HL-60/S4 (cell line): ENCODE data around the gene GCA.

Experiments
- in situ Hi-C: fragments of 300-500 bp; cut with MboI; formaldehyde crosslinking; loops from 2 replicates; pipeline ENCODE4 v1.14.3; 2022; ENCODE audit warnings: low sequenced_read_pairs

The GCA gene

GRCh38 chr2:162327806-162328205 is 16.1 kb upstream of the GCA start:
- in situ Hi-C loops, result no loop called here

GRCh38 chr2:162328424-162329157 is 15.3 kb upstream of the GCA start:
- in situ Hi-C loops, result no loop called here

DNA sequence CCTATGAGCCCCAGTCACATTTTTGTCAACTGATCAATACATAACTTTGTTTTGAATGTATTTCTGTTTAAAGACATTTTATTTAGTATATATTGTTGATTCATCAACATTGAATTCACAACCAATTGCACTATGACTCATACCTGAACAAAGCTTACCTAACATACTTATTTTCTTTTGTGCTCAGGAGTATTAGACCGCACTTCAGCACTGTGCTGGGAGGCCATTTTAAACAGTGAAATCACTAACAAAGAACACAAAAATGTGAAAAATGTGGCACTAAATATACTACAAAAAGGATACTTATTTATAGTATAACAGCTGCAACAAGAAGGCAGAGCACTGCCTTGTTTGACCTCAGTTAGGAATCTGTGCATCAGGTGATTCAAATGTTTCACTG is 13.1 kb upstream of the GCA start:
- in situ Hi-C loops, result no loop called here

GRCh38 chr2:162333968-162334367 is 10.0 kb upstream of the GCA start:
- in situ Hi-C loops, result no loop called here

GRCh38 chr2:162337868-162338267 is 6.1 kb upstream of the GCA start:
- in situ Hi-C loops, result no loop called here

- in situ Hi-C loops, result no loop called here
Observed at GRCh38 chr2:162340822-162341221, 3.1 kb upstream of the GCA start.

- in situ Hi-C loops, result no loop called here
Observed at GRCh38 chr2:162342321-162342720, 1.6 kb upstream of the GCA start.

DNA sequence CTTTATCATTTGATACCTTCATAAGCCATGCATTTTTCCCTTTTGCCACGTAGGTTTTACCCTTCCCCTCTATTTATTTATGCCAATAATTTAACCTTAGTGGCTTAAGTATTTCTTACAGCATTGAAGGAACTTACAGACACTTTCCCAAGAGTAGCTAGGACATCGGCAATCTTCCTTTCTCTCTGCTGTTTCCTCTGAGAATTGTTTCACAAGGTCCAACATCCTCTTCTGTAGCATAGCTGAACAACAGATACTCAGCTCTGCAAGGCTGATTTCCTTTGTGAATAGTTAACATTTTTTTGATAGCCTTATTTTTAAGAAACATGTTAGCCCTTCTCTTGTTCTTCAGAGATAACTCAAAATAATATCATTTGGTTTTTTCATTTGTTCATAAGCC is 1.1 kb upstream of the GCA start:
- in situ Hi-C loops, result no loop called here

- in situ Hi-C loops, result no loop called here
Observed at GRCh38 chr2:162343492-162343823, 474 bp upstream of the GCA start.

DNA sequence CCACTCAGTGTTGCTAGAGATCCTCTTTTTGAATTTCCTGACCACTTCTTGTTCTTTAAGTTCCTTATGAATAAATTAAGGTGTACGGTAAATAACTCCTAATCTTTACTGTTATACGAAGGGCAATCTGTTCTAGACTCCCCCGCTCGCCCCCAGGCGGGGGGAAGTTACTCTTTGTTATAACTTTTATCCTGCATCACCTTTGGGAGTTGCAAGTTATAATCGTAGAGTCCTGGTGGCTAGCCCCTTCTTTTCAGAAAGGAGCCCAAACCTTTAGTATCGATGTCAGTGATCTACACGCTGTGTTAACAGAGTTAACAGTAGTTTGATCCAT is 652 bp downstream of the GCA start:
- in situ Hi-C loops, result no loop called here

GRCh38 chr2:162365392-162365791 is 21.5 kb downstream of the GCA start:
- in situ Hi-C loops, result no loop called here

- in situ Hi-C loops, result no loop called here
Observed at GRCh38 chr2:162368494-162368893, 24.6 kb downstream of the GCA start.

DNA sequence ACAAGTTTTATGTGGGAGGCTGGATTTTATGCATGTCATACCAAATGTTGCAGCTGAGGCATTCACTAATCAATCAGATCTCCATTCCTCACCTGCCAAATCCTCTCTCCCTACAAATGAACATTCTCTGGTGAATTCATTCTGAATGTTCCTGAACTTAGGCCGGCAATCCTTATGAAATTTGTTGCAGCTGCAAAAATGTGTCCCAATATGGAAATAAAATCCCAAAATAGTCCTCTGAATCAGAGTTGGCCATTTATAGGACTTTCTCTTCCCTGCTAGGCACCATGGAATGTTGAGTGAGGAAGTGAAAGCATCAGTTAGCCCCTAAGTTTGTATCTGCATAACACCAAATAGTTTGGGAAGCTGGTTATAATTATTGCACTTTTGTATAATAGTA is 25.6 kb downstream of the GCA start:
- in situ Hi-C loops, result no loop called here

- in situ Hi-C loops, result no loop called here
Observed at GRCh38 chr2:162370931-162371330, 27.0 kb downstream of the GCA start.

GRCh38 chr2:162372818-162373217 is 28.9 kb downstream of the GCA start:
- in situ Hi-C loops, result no loop called here

- in situ Hi-C loops, result no loop called here
Observed at GRCh38 chr2:162379719-162380580, 36.0 kb downstream of the GCA start.

DNA sequence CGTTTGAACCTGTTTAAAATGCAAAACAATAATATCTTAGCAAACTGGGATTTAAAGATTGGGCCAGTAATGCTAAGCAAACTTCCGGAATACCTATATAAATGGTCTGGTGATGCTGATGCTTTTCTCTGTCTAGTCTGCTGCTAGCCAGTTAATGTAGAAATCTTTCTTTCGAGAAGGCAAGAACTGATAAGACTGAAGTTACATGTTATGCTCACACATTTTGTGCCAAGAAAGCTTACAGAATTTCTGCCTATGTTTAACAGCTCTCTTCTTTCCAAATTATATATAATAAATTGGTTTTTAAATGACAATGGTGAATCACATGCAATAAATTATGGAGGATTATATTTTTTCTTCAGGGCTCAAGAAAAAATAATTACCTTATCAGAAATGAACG is 37.9 kb downstream of the GCA start:
- in situ Hi-C loops, result no loop called here

GRCh38 chr2:162382278-162382677 is 38.3 kb downstream of the GCA start:
- in situ Hi-C loops, result no loop called here

DNA sequence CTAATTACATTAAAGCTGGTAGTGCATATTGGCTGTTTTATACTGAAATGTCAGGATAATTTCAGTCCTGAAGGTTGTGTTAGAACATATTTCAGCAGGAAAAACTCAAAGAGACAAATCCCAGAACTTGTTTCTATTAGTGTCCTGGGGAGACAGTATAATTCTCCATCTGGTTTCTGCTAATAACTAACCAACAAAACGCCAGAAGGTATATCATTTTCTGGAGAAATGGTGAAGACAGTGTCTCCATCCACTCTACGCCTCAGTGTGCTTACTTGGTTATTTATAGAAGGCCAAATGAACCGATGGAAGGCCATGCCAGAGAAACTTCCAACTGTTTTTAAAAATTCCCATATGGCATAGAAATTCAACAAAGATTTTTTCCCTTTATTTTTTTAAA is 41.6 kb downstream of the GCA start:
- in situ Hi-C loops, result no loop called here

- in situ Hi-C loops, result no loop called here
Observed at GRCh38 chr2:162390801-162391200, 46.9 kb downstream of the GCA start.

- in situ Hi-C loops, result no loop called here
Observed at GRCh38 chr2:162400336-162400735, 56.4 kb downstream of the GCA start.

DNA sequence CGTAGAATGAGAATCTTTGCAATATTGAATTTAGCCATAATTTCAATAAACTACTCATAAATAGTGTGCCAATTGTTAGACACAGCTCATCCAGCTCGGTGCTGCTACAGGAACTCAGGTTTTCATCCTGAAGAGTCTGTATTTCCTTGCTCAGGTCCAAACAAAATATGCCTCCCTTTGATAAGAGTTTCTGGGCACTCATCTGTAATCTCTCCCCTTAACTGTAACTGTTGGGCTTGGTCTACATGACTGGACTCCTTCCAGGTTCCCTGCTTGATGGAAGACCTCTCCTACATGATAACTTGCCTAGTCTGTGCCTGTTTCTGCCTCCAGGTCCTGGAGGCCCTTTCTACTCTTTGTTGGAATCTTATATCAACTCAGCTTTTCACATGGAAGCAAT is 57.9 kb downstream of the GCA start:
- in situ Hi-C loops, result no loop called here

GRCh38 chr2:162403884-162404283 is 60.0 kb downstream of the GCA start:
- in situ Hi-C loops, result no loop called here
